NCI-H187 treated with DMSO at 0.1 percent for 48 hours (cell line): ENCODE measurements around the gene HNF4A.

Experiments
- DNase-seq: peaks from one replicate; lab custom pipeline; 2025; lab: John Stamatoyannopoulos, UW

HNF4A gene

GRCh38 chr20:44406572-44407137 is 51.2 kb downstream of the HNF4A start:
- DNase-seq, result no peak

- DNase-seq, result no peak
Observed at GRCh38 chr20:44407402-44408184, 52.1 kb downstream of the HNF4A start.

- DNase-seq, result no peak
Observed at GRCh38 chr20:44409132-44409600, 53.7 kb downstream of the HNF4A start.

- no peak for DNase-seq
Observed at GRCh38 chr20:44410583-44411019, 55.1 kb downstream of the HNF4A start.

GRCh38 chr20:44411020-44411756 is 55.7 kb downstream of the HNF4A start:
- DNase-seq, result no peak

GRCh38 chr20:44411757-44412401 is 56.4 kb downstream of the HNF4A start:
- no peak for DNase-seq

GRCh38 chr20:44412402-44413144 is 57.1 kb downstream of the HNF4A start:
- DNase-seq, result no peak

- no peak for DNase-seq
Observed at GRCh38 chr20:44413575-44414345, 58.3 kb downstream of the HNF4A start.

- DNase-seq, result no peak
Observed at GRCh38 chr20:44414346-44414714, 58.8 kb downstream of the HNF4A start.

- no peak for DNase-seq
Observed at GRCh38 chr20:44414808-44415207, 59.3 kb downstream of the HNF4A start.

GRCh38 chr20:44415833-44416715 is 60.6 kb downstream of the HNF4A start:
- DNase-seq, result no peak

GRCh38 chr20:44418069-44418905 is 62.8 kb downstream of the HNF4A start:
- no peak for DNase-seq

- DNase-seq, result no peak
Observed at GRCh38 chr20:44419131-44419844, 63.8 kb downstream of the HNF4A start.

GRCh38 chr20:44420497-44420896 is 65.0 kb downstream of the HNF4A start:
- no peak for DNase-seq

GRCh38 chr20:44422083-44422482 is 66.6 kb downstream of the HNF4A start:
- DNase-seq, result no peak

- no peak for DNase-seq
Observed at GRCh38 chr20:44423480-44423879, 68.0 kb downstream of the HNF4A start.

GRCh38 chr20:44424039-44424495 is 68.6 kb downstream of the HNF4A start:
- no peak for DNase-seq

GRCh38 chr20:44425923-44426322 is 70.4 kb downstream of the HNF4A start:
- no peak for DNase-seq
